NCI-H1694 (cell line): ENCODE results near the gene RGS11.

Experiments
- DNase-seq: peaks from one replicate; lab custom pipeline; 2025; lab: John Stamatoyannopoulos, UW

Gene RGS11

DNA sequence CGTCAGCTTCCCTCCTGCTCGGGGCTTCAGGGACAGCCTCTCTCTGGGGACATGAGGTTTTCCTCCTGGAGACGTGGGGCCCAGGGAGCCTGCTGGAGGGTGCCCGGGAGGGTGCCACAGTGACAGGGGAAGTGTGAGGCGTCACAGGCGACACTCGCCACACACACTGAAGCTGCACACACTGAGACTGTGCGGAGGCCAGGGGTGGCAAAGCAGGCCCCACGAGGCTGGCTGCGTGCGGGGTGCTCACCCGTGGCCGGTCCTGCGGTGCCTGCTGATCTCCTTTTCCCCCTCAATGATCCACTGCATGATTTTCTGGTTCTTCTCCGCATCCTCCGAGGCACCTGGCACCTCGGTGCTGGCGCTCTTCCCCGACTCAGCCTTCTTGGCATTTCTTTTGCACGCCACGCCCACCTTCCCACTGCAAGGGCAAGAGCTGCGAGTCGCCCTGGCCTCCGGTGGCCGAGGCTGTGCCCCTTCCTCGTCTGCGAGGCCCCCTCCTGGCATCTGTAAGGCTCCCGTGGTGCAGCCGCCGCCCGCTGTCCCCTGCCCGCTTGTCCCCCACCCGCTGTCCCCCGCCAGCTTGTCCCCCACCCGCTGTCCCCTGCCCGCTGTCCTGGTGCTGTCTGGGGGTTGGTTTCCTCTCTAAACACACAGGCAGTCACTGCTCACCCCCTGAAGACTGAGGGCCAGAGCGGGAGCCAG lies 21.2 kb upstream of the RGS11 start:
- DNase-seq, result no peak

DNA sequence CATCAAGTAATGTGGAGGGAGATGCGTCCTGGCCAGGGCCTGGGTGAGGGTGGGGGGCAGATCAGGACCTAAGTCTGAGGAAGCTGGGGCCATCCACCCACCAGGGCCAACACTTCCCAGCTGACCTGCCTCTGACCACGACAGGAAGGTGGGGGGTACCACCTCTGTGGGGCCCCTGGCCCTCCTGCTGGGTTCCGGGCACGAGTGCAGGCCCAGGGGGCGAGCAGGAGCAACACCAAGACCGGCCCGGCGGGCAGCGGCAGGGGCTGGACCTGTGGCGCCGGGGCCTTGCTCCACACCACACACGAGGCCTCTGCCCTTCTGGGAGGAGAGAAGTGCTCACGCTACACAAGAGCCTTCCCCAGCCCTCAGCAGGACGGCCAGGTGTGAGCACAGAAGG lies 20.5 kb upstream of the RGS11 start:
- no peak for DNase-seq

DNA sequence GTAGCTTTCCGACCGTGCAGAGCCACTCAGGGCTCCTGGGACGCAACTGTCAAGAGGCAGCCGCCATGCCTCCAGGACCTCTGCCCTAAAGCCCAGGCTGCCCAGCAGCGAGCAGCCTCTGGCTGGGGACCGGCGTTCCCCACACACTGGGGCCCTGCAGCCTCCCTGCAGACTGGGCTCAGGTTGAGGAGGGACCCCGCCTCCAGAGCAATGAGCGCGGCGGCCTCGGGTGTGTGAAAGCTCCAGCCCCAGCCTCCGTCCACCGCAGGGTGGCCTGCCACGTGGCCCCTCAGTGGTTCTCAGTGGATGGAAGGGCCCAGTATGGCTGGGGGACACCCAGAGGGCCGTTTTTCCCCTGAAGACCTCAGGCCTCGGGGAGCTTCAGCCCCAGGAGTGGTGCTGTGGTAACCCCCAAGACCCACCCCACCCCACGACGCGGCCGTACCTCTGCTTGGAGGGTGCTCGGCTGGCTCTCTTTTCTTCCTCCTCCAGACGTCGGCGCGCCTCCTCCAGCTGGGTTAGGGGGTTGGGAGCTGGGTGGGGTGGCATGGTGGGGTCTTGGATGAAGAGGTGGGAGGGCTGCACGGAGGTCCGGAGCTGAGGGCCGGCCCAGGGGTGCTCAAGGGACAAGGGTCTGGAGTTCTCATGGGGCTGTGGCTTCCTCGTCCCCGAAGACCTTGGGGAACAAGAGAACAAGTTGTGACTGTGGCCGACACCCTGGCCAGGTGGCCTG lies 17.5 kb upstream of the RGS11 start:
- DNase-seq, result no peak

DNA sequence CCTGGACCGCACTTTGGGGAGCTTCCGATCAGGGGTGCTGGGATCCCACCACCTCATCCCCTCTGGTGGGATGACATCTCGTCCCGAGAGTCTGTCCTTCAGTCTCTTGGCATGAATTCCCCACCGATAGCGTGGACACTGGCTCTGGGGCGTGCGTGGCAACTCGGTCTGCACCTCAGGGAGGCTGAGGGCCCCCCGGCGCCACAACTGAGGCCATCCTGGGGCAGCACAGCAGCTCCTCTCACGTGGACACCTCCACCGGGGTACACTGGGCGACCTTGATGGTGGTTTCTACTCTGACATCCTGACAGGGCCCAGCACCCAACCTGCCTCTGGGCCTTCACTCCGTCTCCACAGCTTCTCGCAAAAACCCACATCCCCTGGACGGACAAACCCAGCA lies 15.8 kb upstream of the RGS11 start:
- DNase-seq, result no peak

DNA sequence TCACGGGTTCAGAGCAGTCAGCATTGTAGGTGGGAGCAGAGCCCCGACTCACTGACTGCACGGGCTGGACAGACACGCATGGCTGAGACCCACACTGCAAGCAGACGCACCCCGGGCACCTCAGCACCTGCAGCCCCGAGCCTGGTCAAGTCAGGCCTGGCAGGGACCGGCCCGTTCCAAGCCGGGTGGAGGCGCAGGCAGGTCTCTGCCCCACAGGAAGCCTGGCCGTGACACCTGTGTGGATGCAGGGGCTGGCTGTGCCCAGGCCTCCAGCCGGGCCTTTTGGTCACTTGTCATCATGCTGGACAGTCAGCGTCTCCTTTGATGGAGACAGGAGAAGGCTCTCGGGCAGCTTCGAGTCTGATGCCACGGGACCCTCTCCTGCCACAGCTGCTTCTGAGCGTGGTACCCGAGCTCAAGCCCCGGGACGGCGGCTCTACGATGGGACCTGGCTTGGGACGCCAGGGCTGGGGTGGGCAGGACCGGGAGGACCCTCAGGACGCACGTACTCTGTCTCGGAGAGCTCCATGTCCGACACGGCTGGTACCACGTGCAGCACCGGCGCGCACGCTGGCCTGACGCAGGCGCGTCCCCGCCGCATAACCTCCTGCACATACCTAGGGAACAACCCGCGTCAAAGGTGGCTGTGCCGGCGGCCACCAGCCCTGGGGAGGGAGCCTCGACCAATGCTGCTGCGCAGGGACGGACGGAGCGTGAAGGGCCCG lies 15.1 kb upstream of the RGS11 start:
- no peak for DNase-seq

DNA sequence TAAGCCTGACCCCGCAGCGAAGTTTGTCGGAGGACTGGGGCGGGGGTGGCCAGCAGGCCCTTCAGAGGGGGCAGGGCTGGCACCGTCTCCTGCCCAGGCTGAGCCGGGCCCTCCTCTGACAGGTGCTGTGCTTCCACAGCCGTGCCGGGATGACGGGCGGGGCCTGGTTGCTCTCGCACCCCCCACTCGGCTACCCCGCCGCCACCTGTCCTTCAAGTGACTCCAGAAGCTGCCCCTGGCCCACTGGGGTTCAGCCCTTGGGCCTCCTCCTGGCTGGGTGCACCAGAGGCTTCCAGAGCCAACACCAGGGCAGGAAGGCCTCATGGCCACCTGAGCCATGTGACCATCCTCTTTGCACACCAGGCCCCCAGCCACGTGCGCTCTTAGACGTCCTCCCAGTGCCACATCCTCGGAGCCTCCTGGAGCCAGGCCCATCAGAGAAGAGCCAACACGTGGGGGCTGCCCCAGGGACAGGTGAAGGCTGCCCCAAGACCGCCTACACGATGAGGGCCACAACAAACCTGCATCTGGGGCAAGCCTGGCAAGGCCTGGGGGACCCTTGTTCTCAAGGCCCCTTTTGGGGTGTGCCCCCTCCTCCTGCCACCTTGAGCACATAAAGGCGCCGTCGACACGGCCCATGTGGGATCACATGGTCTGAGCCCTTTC lies 14.4 kb upstream of the RGS11 start:
- DNase-seq, result no peak

DNA sequence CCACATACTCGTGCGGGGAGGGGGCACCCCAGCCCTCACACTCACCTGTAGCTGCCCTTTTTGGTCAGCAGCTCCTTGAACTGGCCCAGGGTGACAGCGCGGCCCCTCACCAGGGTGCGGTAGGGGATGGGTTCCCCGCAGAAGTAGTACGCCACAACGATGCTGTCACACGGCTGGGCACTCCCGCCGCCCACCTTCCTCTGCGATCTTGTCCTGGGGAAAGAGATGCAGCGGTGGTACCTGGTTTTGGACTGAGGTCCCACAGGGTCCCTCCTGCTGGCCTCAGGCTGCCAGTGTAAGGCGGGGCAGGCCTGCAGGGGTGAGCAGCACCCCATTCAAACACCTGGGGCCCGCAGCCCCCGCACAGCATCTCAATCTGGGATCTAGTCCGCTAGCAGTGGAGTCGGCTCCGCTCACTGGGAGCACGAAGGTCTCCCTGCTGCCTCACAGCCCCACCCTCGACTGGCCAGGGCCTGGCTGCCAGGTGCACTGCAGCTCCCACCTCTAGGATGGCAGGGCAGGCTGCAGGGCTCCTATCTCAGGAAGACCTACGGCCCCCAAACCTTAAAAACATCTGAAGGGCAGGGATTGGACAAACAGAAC lies 13.8 kb upstream of the RGS11 start:
- DNase-seq, result no peak

DNA sequence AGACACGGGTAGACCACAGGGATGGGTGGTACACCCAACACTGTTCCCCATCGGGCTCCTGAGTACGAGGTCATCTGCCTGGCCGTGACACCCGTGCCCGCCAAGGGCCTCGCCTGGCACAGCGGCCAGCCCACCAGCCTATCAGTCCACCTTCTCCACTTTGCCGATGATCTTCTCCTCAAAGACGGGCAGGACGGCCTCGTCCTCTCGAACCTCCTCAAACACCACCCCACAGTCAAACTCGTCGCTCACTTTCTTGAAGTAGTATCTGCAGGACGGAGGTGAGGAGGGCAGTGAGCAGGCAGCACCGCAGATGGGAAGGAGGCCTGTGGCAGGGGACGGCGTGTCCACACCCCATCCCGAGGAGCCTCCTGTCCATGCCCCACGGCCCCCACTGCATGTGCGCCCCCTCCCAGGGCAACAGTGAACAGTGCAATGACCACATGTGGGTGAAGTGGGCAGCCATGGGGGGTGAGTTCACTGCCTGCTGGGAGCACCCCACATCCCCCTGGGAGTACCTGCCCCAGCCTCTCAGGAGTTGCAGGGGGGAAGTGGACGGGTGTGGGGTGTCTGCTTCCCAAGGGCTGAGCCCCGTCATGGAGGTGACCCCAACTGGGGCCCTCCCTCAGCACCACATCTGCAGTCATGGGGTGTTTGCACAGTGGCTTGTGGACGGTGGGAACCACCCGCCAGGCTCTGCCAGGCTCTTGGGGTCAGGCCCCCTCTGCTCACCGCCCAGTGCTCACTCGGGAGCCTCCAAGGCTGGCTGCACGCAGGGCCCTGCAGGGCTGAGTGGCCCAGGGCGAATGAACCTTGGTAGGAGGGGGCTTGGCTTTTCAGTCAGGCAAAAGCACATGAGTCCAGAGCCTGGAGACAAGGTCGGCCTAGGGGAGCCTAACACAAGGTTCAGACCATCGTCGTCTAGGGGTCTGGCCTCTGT lies 12.5 kb upstream of the RGS11 start:
- no peak for DNase-seq

DNA sequence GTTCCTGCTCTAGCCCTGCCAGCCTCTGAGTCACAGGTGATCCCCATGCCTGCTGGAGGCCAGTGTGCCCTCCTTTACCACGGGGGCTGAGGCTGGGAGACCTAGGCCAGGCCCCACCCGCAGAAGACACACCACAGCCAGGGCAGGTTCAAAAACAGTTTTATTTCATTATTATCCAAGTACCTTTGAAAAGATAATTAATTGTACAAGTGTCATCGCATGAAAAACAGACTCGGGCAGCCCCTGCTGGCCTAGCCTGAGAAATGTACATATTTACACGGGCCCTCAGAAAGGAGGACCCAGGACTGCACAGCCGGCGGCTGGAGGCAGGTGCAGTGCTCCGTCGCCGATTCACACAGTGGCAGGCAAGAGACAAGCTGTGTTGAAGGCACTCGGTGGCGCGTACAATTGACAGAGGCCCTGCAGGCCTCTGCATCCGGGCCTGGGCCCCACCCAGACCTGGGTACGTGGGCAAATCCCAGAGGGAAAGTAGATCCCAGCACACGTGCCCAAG lies 11.6 kb upstream of the RGS11 start:
- peak; percentile 54 for DNase-seq

DNA sequence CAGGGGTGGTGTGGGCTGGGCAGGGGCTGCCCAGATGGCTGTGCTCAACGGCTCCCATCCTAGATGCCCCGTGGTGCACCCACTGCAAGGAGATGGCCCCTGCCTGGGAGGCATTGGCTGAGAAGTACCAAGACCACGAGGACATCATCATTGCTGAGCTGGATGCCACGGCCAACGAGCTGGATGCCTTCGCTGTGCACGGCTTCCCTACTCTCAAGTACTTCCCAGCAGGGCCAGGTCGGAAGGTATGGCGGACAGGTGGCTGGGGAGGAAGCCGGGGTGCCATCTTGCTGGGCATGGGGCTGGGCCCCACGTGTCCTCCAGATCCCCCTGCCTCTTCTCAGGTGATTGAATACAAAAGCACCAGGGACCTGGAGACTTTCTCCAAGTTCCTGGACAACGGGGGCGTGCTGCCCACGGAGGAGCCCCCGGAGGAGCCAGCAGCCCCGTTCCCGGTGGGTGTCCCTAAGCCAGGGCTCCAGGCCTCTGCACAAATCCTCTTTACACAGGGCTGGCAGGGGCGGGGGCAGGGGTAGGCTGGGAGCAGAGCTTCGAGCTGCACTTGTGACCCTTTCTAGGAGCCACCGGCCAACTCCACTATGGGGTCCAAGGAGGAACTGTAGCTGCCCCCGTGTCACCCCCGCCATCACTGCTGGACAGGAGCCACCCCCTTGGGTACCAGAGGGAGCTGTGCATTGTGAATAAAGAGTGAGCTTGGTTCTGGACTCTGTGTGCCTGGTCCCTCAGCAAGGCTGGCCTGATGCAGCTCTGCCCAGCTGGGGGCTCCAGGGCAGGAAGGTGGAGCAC lies 10.9 kb upstream of the RGS11 start:
- DNase-seq, result no peak

DNA sequence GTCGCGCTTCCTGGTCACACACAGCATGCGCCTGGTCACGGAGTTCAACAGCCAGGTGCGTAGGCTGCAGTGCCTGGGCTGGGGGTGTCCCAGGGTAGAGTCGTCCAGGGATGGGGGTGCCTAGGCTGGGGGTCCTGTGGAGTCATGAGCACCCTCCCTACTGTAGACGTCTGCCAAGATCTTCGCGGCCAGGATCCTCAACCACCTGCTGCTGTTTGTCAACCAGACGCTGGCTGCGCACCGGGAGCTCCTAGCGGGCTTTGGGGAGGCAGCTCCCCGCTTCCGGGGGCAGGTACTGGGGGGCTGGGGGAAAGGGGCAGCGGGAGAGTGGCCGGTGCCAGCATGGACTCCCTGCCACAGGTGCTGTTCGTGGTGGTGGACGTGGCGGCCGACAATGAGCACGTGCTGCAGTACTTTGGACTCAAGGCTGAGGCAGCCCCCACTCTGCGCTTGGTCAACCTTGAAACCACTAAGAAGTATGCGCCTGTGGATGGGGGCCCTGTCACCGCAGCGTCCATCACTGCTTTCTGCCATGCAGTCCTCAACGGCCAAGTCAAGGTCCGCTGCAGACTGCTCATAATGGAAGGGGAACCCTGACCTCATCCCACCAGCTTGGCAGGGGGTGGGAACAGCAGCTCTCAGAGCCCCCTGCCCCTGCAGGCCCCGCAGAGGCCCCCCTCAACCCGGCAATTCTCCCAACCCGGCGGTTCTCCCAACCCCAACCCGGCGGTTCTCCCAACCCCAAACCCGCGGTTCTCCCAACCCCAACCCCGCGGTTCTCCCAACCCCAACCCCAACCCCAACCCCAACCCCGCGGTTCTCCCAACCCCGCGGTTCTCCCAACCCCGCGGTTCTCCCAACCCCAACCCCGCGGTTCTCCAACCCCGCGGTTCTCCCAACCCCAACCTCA lies 9.7 kb upstream of the RGS11 start:
- DNase-seq, result no peak

DNA sequence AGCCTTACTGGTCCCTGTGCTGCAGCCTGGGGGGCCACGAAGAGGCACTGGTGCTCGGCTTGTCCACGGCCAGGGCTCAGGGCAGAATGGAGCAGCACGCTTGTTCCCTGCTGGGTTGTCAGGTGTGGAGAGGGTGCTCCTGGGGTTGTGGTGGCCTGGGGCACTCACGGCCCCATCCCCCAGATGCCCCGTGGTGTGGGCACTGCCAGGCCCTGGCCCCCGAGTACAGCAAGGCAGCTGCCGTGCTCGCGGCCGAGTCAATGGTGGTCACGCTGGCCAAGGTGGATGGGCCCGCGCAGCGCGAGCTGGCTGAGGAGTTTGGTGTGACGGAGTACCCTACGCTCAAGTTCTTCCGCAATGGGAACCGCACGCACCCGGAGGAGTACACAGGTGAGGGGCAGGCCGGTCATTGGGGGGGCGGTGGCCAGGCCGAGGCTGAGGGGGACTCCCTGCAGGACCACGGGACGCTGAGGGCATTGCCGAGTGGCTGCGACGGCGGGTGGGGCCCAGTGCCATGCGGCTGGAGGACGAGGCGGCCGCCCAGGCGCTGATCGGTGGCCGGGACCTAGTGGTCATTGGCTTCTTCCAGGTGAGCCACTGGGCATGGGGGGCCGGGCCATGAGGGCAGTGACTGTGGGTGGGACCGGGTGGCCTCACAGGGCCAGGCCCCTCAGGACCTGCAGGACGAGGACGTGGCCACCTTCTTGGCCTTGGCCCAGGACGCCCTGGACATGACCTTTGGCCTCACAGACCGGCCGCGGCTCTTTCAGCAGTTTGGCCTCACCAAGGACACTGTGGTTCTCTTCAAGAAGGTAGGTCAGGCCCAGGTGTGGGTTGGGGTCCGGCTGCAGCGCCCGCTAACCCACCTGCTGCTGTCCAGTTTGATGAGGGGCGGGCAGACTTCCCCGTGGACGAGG lies 8.7 kb upstream of the RGS11 start:
- DNase-seq, result no peak

DNA sequence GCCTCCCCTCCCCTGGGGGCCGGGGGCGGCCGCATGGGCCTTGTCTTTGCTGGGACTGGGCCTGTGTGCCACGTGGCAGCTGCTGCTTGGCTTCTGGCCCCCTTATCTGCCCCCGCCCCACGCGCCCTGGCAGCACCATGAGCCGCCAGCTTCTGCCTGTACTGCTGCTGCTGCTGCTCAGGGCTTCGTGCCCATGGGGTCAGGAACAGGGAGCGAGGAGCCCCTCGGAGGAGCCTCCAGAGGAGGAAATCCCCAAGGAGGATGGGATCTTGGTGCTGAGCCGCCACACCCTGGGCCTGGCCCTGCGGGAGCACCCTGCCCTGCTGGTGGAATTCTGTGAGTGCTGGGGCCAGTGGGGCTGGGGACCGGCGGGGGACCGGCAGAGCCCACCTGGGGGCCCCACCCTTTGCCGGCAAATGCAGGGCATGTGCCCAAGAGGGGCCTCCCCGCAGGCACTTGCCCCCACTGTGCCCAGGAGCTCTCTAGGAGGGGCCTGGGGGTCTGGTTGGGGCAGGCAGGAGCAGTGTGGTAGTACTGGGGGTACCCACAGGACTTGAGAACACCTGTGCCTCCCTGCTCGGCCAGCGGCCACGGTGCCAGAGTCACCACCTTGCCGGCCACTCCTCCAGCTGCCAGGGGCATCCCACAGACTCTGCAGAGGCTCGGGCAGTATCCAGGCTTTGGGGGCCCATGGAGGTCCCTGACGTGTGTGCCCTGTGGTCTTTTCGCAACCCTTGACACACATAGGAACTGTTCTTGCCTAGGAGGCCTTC lies 7.5 kb upstream of the RGS11 start, which contains the start of gene PDIA2:
TSS of gene PDIA2 (plus strand) at position 132 of the 773 bp plus-strand sequence. CDS start at position 138, 6 bp downstream.
- no peak for DNase-seq

DNA sequence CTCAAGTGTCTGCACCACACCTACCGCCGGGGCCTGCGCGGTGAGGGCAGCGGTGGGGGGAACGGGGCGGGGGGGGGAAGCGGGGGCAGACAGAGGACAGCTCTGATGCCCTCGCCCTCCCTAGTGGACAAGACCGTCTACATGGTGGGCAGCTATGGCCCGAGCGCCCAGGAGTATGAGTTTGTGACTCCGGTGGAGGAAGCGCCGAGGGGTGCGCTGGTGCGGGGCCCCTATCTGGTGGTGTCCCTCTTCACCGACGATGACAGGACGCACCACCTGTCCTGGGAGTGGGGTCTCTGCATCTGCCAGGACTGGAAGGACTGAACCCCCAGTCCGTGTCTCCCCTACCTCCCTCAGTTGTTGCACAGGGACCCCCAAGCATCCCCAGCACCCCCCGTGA lies 6.7 kb upstream of the RGS11 start:
- no peak for DNase-seq

DNA sequence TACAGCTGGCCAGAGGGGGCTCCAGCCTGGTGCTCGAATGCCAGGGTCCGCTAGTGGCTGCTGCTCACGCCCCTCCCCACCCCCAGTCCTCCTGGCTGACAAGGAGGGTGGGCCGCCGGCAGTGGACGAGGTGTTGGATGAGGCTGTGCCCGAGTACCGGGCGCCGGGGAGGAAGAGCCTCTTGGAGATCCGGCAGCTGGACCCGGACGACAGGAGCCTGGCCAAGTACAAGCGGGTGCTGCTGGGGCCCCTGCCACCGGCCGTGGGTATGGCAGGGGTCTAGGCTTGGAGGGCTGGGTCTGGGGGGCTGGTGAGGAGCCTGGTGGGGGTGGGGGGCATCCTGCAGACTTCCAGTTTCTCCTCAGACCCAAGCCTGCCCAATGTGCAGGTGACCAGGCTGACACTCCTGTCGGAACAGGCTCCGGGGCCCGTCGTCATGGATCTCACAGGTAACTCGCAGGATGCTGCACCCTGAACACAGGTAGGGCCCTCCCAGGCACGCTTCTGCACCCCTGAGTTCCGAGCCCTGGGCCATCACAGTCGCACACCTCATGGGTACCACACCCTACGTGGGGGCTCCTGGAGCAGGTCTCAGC lies 6.0 kb upstream of the RGS11 start:
- no peak for DNase-seq

DNA sequence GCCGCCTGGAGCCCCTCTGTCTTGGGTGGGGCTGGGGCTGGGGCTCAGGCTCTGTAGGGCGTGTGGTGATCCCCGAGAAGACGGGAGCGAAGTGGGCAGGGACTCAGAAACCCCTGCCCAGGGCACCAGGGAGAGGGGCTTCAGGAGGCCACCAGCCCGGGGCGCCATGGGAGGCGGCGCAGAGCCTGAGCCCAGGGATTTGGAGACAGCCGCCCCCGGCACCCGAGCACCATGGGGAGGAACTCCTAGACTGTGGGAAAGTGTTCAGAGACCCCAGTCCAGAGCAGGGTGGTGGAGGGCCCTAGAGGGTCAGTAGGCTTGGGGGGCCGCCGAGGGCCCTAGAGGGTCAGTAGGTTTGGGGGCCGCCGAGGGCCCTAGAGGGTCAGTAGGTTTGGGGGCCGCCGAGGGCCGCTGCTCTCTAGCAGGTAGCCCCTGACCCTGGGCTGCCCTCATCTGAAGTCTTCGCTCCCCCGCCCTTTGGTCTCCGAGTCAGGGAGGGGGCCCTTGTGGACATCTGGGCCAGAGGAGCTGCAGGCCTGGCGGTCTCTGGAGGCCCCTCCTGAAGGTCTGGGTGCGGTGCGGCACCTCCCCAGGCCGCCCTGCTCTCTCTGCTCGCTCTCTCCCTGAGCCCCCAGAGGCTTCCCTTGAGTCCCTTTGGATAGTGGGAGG lies 5.4 kb upstream of the RGS11 start:
- DNase-seq, result no peak
